Fibroblast of lung (primary cell): ENCODE results near the gene NEGR1. TPM values are rescaled to one million over a fixed set of nuclear protein-coding genes. Genes with fewer than 3 reads are reported as not detected.

Experiments used
- DNase-seq, 2 donors: peaks; one replicate each; pipeline versions ENCODE4 v3.0.0 to v3.0.0-alpha.2; 2010; ENCODE audit warnings: low read depth in 2 of 2
- H2AFZ ChIP-seq: 2 replicates; pipeline ENCODE4 v1.5.1; 2012; ENCODE audit warnings: low read length, control low read depth, inconsistent platforms
- H3K27ac ChIP-seq: 2 replicates; pipeline ENCODE4 v1.5.1; 2011; ENCODE audit warnings: low read length, control low read depth; ENCODE audit not compliant: insufficient read depth
- H3K27me3 ChIP-seq: 2 replicates; pipeline ENCODE4 v1.5.1; 2011; ENCODE audit warnings: mild to moderate bottlenecking, low read length; ENCODE audit not compliant: control insufficient read depth, insufficient read depth
- H3K36me3 ChIP-seq: 2 replicates; pipeline ENCODE4 v1.5.1; 2011; ENCODE audit warnings: low read length; ENCODE audit not compliant: control insufficient read depth, insufficient read depth
- H3K4me1 ChIP-seq: 2 replicates; pipeline ENCODE4 v1.5.1; 2011; ENCODE audit warnings: low read length; ENCODE audit not compliant: control insufficient read depth, insufficient read depth; ENCODE audit errors: extremely low read depth
- H3K4me2 ChIP-seq: 2 replicates; pipeline ENCODE4 v1.5.1; 2011; ENCODE audit warnings: low read length, control low read depth; ENCODE audit not compliant: insufficient read depth; ENCODE audit errors: extremely low read depth
- H3K4me3 ChIP-seq, 4 experiments: fragments of 200-600 bp in 1 of 4; sonication (generic) in 1 of 4; replicated peaks in 1 of 4; 2 replicates each; pipeline ENCODE4 v1.5.1; 2011 to 2016; ENCODE audit warnings: low read length in 4 of 4, low read depth in 3 of 4, mild to moderate bottlenecking in 3 of 4, control low read depth in 2 of 4, inconsistent platforms in 1 of 4, mixed read lengths in 1 of 4; ENCODE audit not compliant: insufficient read depth in 1 of 4; ENCODE audit errors: control extremely low read depth in 1 of 4
- H3K79me2 ChIP-seq: 2 replicates; pipeline ENCODE4 v1.5.1; 2012; ENCODE audit warnings: mild to moderate bottlenecking, low read length, inconsistent platforms; ENCODE audit not compliant: control insufficient read depth, insufficient read depth
- H3K9ac ChIP-seq: 2 replicates; pipeline ENCODE4 v1.5.1; 2011; ENCODE audit warnings: mild to moderate bottlenecking, low read length, control low read depth; ENCODE audit not compliant: insufficient read depth
- H3K9me3 ChIP-seq: 2 replicates; pipeline ENCODE4 v1.5.1; 2012; ENCODE audit warnings: low read depth, low read length; ENCODE audit not compliant: control insufficient read depth, insufficient read depth
- H4K20me1 ChIP-seq: 2 replicates; pipeline ENCODE4 v1.5.1; 2011; ENCODE audit warnings: low read length; ENCODE audit not compliant: control insufficient read depth, insufficient read depth; ENCODE audit errors: extremely low read depth
- EZH2 ChIP-seq: IDR thresholded peaks from 2 replicates; pipeline ENCODE4 v1.5.1; 2012; ENCODE audit warnings: low read length, control low read depth, mild to moderate bottlenecking; ENCODE audit errors: missing control alignments
- polyA plus RNA-seq, 2 donors: library from polyadenylated mRNA; depleted of rRNA in 1 of 2; stranded (reverse) in 1 of 2; unstranded in 1 of 2; fragments of >200 nt; gene quantifications; 2 replicates each; pipeline ENCODE4 v1.2.1, GENCODE V29; 2011 to 2012; ENCODE audit warnings: missing spikeins in 1 of 2
- total RNA-seq: library from RNA; depleted of rRNA; stranded (reverse); fragments of >200 nt; gene quantifications from 2 replicates; pipeline ENCODE4 v1.2.1, GENCODE V29; 2014
- TF ChIP-seq, protein P1 (sequence below), 2 donors: IDR thresholded peaks in 1 of 2; conservative IDR thresholded peaks in 1 of 2; 1 replicate in 1 of 2; 2 replicates in 1 of 2; pipeline ENCODE4 v1.5.1; 2011 to 2012; ENCODE audit warnings: low read length in 2 of 2, control low read depth in 1 of 2, inconsistent platforms in 1 of 2, low read depth in 1 of 2, mild to moderate bottlenecking in 1 of 2

NEGR1 gene
- total and polyA plus RNA-seq, 2 donors (not counting 1 experiment from before 2014, with no cell fraction given): 3.1 to 9.4 TPM

DNA sequence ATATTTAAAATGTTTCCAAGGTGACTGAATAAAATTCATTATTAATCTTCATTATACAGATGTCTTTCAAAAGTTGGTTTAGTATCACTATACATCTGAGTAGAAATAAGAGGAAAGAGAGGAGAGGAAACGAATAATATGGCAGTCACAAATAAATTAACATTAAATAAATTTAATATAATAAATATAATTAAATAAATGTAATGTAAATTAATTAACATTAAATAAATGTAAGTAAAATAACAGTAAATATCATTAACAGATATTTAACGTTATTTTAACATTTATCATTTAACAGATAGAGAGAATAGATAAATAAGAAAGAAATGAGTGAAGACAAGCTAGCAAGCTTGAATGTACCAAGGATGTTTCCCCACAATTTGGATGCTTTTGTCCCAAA lies 592.7 kb downstream of the NEGR1 start:
- Histone ChIP-seq H3K36me3 (no peaks in the 10 kb centered on the region), H4K20me1 (no peaks in the 10 kb centered on the region), H3K9me3 (no peaks in the 10 kb centered on the region), H3K27ac (no peak overlapping the region), H3K4me3 (no peak overlapping the region), H2AFZ (no peak overlapping the region), H3K9ac (no peak overlapping the region), H3K27me3 (no peaks in the 10 kb centered on the region), H3K4me1 (no peaks in the 10 kb centered on the region), H3K4me2 (no peak overlapping the region), H3K79me2 (no peaks in the 10 kb centered on the region)
- DNase-seq: no peak
- TF ChIP-seq, protein P1, sequence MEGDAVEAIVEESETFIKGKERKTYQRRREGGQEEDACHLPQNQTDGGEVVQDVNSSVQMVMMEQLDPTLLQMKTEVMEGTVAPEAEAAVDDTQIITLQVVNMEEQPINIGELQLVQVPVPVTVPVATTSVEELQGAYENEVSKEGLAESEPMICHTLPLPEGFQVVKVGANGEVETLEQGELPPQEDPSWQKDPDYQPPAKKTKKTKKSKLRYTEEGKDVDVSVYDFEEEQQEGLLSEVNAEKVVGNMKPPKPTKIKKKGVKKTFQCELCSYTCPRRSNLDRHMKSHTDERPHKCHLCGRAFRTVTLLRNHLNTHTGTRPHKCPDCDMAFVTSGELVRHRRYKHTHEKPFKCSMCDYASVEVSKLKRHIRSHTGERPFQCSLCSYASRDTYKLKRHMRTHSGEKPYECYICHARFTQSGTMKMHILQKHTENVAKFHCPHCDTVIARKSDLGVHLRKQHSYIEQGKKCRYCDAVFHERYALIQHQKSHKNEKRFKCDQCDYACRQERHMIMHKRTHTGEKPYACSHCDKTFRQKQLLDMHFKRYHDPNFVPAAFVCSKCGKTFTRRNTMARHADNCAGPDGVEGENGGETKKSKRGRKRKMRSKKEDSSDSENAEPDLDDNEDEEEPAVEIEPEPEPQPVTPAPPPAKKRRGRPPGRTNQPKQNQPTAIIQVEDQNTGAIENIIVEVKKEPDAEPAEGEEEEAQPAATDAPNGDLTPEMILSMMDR (conservative IDR thresholded peaks at IDR 0.05 in 1 of 2, IDR thresholded peaks at IDR 0.05 in 1 of 2; ENCODE audit: low read depth in 1 of 2, low read length in 2 of 2): no peak
- no peak for TF ChIP-seq EZH2

DNA sequence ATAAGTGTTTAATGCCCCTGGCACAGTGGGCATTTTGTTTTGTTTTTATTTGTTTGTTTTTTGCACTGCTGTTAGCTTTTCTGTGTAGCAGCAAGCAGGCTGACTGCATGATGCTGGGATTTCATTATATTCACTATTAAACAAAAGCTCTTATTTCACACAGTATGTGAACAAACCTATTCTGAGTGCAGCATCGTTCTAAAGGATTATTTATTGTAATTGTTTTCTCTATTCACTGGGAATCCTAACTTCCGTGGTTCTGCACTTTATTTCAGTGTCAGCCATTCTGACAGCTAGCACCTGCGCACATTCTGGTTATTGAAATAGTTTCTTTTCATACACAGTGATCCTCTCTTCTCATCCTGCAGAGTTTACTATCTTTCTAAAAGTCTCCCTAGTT lies 595.0 kb downstream of the NEGR1 start:
- Histone ChIP-seq H3K4me2 (no peak overlapping the region), H3K79me2 (no peaks in the 10 kb centered on the region), H3K9ac (no peak overlapping the region), H3K36me3 (no peaks in the 10 kb centered on the region), H3K27ac (no peak overlapping the region), H3K9me3 (no peaks in the 10 kb centered on the region), H4K20me1 (no peaks in the 10 kb centered on the region), H2AFZ (no peak overlapping the region), H3K27me3 (no peaks in the 10 kb centered on the region), H3K4me1 (no peaks in the 10 kb centered on the region), H3K4me3 (no peak overlapping the region)
- no peak for TF ChIP-seq EZH2
- TF ChIP-seq, protein P1 (conservative IDR thresholded peaks at IDR 0.05 in 1 of 2, IDR thresholded peaks at IDR 0.05 in 1 of 2; ENCODE audit: low read depth in 1 of 2, low read length in 2 of 2): no peak
- no peak for DNase-seq

DNA sequence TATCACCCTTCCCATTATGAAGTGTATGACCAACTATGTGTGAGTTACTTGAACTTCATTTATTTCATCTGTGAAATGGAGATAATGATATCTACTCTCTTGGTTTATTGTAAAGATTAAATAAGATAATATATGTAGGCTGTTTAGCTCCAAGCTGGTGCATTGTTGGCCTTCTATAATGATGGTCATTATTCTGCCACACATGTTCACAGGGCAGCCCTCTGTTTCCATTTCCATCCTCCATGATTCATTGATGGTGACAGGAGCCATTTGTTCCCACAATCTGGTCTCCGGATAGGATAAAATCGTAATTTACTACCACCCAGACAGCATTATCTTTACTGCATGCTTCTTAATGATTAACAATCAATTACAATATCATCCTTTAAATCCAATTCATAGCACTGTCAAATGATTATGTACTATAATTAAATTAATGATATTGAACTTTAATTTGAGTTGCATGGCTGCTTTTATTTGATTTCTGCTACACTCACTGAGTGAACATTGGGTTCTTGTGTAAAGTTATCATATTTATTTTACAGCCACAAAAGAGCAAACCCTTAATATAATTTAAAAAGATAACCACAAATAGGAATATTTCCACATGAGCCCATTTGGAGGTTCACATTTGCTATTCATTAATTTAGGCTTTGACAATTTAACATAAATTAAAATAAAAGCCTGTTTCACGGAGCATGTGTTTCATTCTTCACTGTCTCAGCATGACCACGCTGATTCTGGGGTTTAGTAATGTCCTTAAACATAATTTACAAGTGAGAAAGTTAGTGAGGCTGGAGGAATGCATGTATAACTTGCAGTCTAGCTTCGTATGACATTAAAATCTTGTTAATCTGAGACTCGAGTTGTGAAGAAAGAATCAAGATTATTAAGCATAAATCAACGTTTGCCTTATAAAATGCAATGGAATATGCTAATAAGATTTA lies 605.1 kb downstream of the NEGR1 start:
- H3K9ac ChIP-seq: no peak overlapping the region
- H3K79me2 ChIP-seq: no peaks in the 10 kb centered on the region
- H3K36me3 ChIP-seq: no peaks in the 10 kb centered on the region
- no peak overlapping the region for H3K4me2 ChIP-seq
- H3K4me3 ChIP-seq: no peak overlapping the region
- DNase-seq: no peak
- no peak for TF ChIP-seq EZH2
- TF ChIP-seq, protein P1 (conservative IDR thresholded peaks at IDR 0.05 in 1 of 2, IDR thresholded peaks at IDR 0.05 in 1 of 2; ENCODE audit: low read depth in 1 of 2, low read length in 2 of 2): no peak
- no peaks in the 10 kb centered on the region for H3K9me3 ChIP-seq
- H3K27ac ChIP-seq: no peak overlapping the region
- H4K20me1 ChIP-seq: no peaks in the 10 kb centered on the region
- no peaks in the 10 kb centered on the region for H3K4me1 ChIP-seq
- no peaks in the 10 kb centered on the region for H3K27me3 ChIP-seq
- H2AFZ ChIP-seq: no peak overlapping the region
